HepG2 (cell line): Measurements from ENCODE around the gene WIPF2. TPM values are rescaled to one million over a fixed set of nuclear protein-coding genes. Genes with fewer than 3 reads are reported as not detected.
A peak's percentile ranks its signal among the peaks of the same experiment; 100 is the strongest.

ENCODE experiments used
- AGO2 ChIP-seq: fragments of 200-400 bp; formaldehyde crosslinking; optimal IDR thresholded peaks from 2 replicates; pipeline ENCODE3; 2017; ENCODE audit warnings: mild to moderate bottlenecking, low read depth, low read length, moderate library complexity
- RFXAP ChIP-seq: sonication (generic); formaldehyde crosslinking; IDR thresholded peaks from 2 replicates; pipeline ENCODE4 v1.4.0; 2020; ENCODE audit warnings: missing genetic modification reagents, borderline replicate concordance
- RXRB ChIP-seq: IDR thresholded peaks from 2 replicates; pipeline ENCODE4 v1.6.1; 2016; ENCODE audit warnings: borderline replicate concordance, missing genetic modification reagents, missing compliant biosample characterization
- TCF12 ChIP-seq, 2 experiments: fragments of 450-650 bp in 1 of 2; sonication (generic) in 1 of 2; formaldehyde crosslinking in 1 of 2; IDR thresholded peaks; 2 replicates each; pipeline versions ENCODE4 v1.6.1 to v1.8.0; 2017 to 2022; ENCODE audit warnings: antibody characterized with exemption in 1 of 2, mild to moderate bottlenecking in 1 of 2, missing genetic modification reagents in 1 of 2, moderate library complexity in 1 of 2
- ZEB1 ChIP-seq: IDR thresholded peaks from 2 replicates; pipeline ENCODE4 v1.6.1; 2012; ENCODE audit warnings: mild to moderate bottlenecking, low read depth, inconsistent platforms; ENCODE audit not compliant: insufficient replicate concordance
- ZMYM4 ChIP-seq: sonication (generic); formaldehyde crosslinking; IDR thresholded peaks from 2 replicates; pipeline ENCODE4 v1.8.1; 2023; ENCODE audit warnings: mild to moderate bottlenecking, missing genetic modification reagents
- ZNF407 ChIP-seq: sonication (generic); formaldehyde crosslinking; IDR thresholded peaks from one replicate; pipeline ENCODE4 v1.5.1; 2020; ENCODE audit warnings: mild to moderate bottlenecking, missing genetic modification reagents; ENCODE audit errors: not compliant biosample characterization
- ZNF691 ChIP-seq: sonication (generic); formaldehyde crosslinking; IDR thresholded peaks from 2 replicates; pipeline ENCODE4 v1.4.0; 2020; ENCODE audit warnings: missing genetic modification reagents, low read depth, mild to moderate bottlenecking, borderline replicate concordance
- ZNF703 ChIP-seq: sonication (generic); formaldehyde crosslinking; IDR thresholded peaks from 2 replicates; pipeline ENCODE4 v1.5.1; 2020; ENCODE audit warnings: missing genetic modification reagents, mild to moderate bottlenecking, moderate library complexity, borderline replicate concordance
- ZNF883 ChIP-seq: sonication (generic); formaldehyde crosslinking; IDR thresholded peaks from 2 replicates; pipeline ENCODE4 v1.5.1; 2020; ENCODE audit warnings: mild to moderate bottlenecking, missing genetic modification reagents; ENCODE audit errors: not compliant biosample characterization
- ZNF891 ChIP-seq: sonication (generic); formaldehyde crosslinking; IDR thresholded peaks from 2 replicates; pipeline ENCODE4 v1.5.0; 2020; ENCODE audit warnings: mild to moderate bottlenecking, missing genetic modification reagents
- polyA plus RNA-seq, 8 experiments: library from polyadenylated mRNA; depleted of rRNA in 3 of 8; stranded (reverse) in 7 of 8; unstranded in 1 of 8; fragments of >200 nt; fragmentation: Illumina TruSeq in 4 of 8; extraction: Trizol in 4 of 8; gene quantifications; 2 replicates each; pipeline versions ENCODE4 v1.2.1 to v1.2.3, GENCODE V29; 2011 to 2016; ENCODE audit warnings: low read depth in 4 of 8, missing spikeins in 1 of 8, mixed read lengths in 1 of 8; ENCODE audit not compliant: insufficient read depth in 1 of 8
- total RNA-seq, 5 experiments: library from RNA; depleted of rRNA; stranded (reverse); fragments of >200 nt; fragmentation: Illumina TruSeq; extraction: Trizol; gene quantifications; 2 replicates each; pipeline ENCODE4 v1.2.3, GENCODE V29; 2016; ENCODE audit warnings: low read depth in 1 of 5
- TF ChIP-seq, protein P1 (sequence below): sonication (generic); formaldehyde crosslinking; IDR thresholded peaks from 2 replicates; pipeline ENCODE4 v1.4.0; 2020; ENCODE audit warnings: mild to moderate bottlenecking, missing genetic modification reagents, borderline replicate concordance

WIPF2 gene
- total and polyA plus RNA-seq, 2 of the 13 experiments (the other 11 are each of a cell fraction or from before 2014, with no cell fraction given) = 7.2 to 10.8 TPM

GRCh38 chr17:40317880-40318829 is 99.1 kb downstream of the WIPF2 start (continued):
- TF ChIP-seq ZNF407 (CRISPR knock-in tag) = no peak
- no peak for TF ChIP-seq TCF12 (IDR thresholded peaks at IDR 0.05)
- peak; percentile 75; the same call in 1 of the 2 replicates for TF ChIP-seq TCF12 (CRISPR knock-in tag; IDR thresholded peaks at IDR 0.05)
- peak; percentile 78 for TF ChIP-seq AGO2
- TF ChIP-seq, protein P1, sequence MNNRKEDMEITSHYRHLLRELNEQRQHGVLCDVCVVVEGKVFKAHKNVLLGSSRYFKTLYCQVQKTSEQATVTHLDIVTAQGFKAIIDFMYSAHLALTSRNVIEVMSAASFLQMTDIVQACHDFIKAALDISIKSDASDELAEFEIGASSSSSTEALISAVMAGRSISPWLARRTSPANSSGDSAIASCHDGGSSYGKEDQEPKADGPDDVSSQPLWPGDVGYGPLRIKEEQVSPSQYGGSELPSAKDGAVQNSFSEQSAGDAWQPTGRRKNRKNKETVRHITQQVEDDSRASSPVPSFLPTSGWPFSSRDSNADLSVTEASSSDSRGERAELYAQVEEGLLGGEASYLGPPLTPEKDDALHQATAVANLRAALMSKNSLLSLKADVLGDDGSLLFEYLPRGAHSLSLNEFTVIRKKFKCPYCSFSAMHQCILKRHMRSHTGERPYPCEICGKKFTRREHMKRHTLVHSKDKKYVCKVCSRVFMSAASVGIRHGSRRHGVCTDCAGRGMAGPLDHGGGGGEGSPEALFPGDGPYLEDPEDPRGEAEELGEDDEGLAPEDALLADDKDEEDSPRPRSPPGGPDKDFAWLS (CRISPR knock-in tag) = no peak
- no peak; the same call in 1 of the 2 replicates for TF ChIP-seq RFXAP (CRISPR knock-in tag)
- TF ChIP-seq RXRB = peak; percentile 61; the same call in 1 of the 2 replicates
- no peak for TF ChIP-seq ZMYM4
- TF ChIP-seq ZNF891 = peak; percentile 27; the same call in 1 of the 2 replicates
- TF ChIP-seq ZEB1 = peak; percentile 24
- TF ChIP-seq ZNF691 (CRISPR knock-in tag) = peak; percentile 58; the same call in 1 of the 2 replicates
- peak; percentile 84 for TF ChIP-seq ZNF883 (CRISPR knock-in tag)
- TF ChIP-seq ZNF703 = peak; percentile 62; the same call in 1 of the 2 replicates
